LNCAP (cell line): Measurements from ENCODE around the gene CRYL1.

ENCODE experiments used
- CTCF ChIP-seq: fragments of 450-650 bp; IDR thresholded peaks from 2 replicates; pipeline ENCODE4 v1.5.1; 2017; ENCODE audit warnings: mild to moderate bottlenecking

CRYL1 gene

GRCh38 chr13:20435616-20436368, 89.9 kb downstream of the CRYL1 start:
- no peak for TF ChIP-seq CTCF

DNA sequence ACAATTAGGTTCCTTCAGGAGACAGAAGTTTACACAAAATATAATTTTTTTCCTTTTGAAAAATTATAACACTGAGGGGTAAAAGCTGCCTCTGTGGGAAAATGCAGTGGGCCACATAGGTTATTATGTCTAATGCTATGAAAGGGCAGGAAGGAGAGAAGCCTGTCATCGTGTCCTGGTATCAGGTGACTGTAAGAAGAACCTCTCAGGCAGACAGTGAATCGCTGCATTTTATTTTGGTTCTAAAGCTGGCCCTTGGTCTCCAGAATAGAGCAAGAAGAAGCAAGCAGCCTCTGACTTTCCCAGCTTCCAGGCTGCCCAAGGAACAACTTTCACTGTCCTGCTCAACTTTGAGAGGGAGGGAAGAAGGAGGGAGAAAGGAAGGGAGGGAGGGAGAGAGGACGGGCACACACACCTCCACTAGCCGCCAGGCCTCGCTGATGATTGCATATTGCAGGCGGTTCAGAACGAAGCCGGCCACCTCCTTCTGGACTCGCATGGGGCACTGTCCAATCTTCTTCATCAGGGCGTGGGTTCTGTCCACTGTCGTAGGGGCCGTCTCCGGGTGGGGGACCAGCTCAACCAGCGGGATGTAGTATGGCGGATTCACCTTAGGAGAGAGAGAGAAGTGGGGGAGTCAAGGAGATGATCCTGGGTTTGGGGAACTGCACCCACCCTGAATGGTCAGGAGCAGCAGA, 93.8 kb downstream of the CRYL1 start:
- TF ChIP-seq CTCF, result no peak

GRCh38 chr13:20431080-20431479, 94.6 kb downstream of the CRYL1 start:
- TF ChIP-seq CTCF, result no peak

GRCh38 chr13:20430296-20430695, 95.4 kb downstream of the CRYL1 start:
- TF ChIP-seq CTCF, result no peak

- no peak for TF ChIP-seq CTCF
Observed at GRCh38 chr13:20429682-20430081, 96.0 kb downstream of the CRYL1 start.

- TF ChIP-seq CTCF, result no peak
Observed at GRCh38 chr13:20428666-20429644, 96.7 kb downstream of the CRYL1 start.

DNA sequence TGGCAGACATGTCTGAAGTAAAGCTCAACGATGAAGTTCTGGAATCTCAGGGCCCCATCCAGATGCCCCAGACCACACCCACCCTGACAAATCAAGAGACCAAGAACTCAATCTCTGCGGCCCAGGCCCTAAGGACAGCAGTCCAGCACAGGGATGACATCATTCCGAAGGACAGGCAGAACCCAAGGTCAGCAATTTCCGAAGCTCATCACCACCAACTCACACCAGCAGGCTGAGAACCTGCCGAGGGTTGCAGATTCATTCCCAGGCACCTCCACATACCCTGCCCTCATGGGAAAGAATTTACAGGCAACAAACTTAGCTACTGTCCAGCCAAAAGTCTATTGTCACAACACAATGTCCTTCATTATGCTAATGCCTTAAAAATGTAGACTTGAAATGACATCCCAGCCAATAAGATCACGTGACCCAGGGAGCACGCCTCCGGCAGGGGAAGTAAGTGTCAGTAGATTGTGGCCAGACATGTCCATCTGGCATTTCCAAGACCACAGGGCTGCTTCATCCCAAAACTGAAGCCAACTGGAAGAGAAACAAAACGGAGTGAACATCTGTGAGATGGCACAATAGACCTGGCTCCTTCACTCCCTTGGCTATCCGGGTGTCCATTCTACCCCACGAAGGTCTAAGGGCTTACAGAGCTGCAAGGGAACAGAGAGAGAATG, 98.8 kb downstream of the CRYL1 start:
- TF ChIP-seq CTCF, result no peak
